Measurements from ENCODE around the gene OPN3.

DNA sequence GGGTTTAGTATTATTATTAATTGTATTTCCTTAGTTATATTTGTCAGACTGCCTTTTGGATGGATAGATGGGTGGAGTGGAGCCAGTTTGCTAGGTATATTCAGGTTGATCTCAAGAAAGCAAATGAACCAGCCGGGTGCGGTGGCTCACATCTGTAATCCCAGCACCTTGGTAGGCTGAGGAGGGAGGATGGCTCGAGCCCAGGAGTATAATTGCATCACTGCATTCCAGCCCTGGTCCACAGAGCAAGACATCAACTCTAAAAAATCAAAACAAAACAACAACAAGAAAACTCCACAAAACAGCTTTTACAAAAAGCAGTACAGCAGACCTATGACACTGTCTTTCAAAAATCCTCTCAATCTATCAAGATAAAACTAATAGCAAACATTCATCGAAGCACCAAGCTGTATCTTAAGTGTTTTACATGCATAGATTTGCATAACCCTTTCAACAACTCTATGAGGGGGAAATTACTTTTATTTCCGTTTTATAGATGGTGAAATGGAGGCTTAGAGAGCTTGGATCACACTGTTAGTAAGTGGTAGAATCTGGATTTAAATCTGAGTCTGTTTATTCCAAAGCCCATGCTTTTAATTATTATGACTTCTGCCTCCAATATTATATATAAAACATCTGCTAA, 82.5 kb downstream of the OPN3 start:
- no peak for TF ChIP-seq ELF4 (IDR thresholded peaks at IDR 0.05)
- TF ChIP-seq SP1 (IDR thresholded peaks at IDR 0.05): no peak
- TF ChIP-seq FOXA1 (IDR thresholded peaks at IDR 0.05): no peak
- no peak for TF ChIP-seq NFRKB (IDR thresholded peaks at IDR 0.05)
- no peak for TF ChIP-seq BHLHE40 (IDR thresholded peaks at IDR 0.05; ENCODE audit: borderline replicate concordance)
- no peak for TF ChIP-seq CTBP1 (IDR thresholded peaks at IDR 0.05; ENCODE audit: borderline replicate concordance)
- no peak for TF ChIP-seq SUZ12 (IDR thresholded peaks at IDR 0.05)
- no peak for TF ChIP-seq ARNT (IDR thresholded peaks at IDR 0.05)
- no peak for TF ChIP-seq FOXK2 (IDR thresholded peaks at IDR 0.05)
- no peak for TF ChIP-seq FOXM1 (IDR thresholded peaks at IDR 0.05; ENCODE audit: borderline replicate concordance)
- no peak for TF ChIP-seq HDGF (IDR thresholded peaks at IDR 0.05; ENCODE audit: borderline replicate concordance)

Data from HEK293T (cell line).